NCI-H524 treated with DMSO at 0.1 percent for 48 hours (cell line): ENCODE results near the gene SDC4.
"Not testable (repeated sequence)": the region's sequence is repeated elsewhere in the genome, so short reads cannot be mapped to it uniquely, and the experiment has no call there.

Experiments used
- DNase-seq: peaks from one replicate; lab custom pipeline; 2025; lab: John Stamatoyannopoulos, UW

The SDC4 gene

GRCh38 chr20:45363611-45364492, 15.6 kb upstream of the SDC4 start:
- DNase-seq = no peak

GRCh38 chr20:45362804-45363610, 14.8 kb upstream of the SDC4 start, which contains the start of gene SYS1:
Gene SYS1, plus strand, starts transcription at chr20:45363156. Its CDS starts 376 bp downstream, at chr20:45363532.
- peak; percentile 95 for DNase-seq

GRCh38 chr20:45361793-45362192, 13.6 kb upstream of the SDC4 start:
- DNase-seq = no peak

GRCh38 chr20:45359406-45360148, 11.4 kb upstream of the SDC4 start:
- no peak for DNase-seq

- DNase-seq = no peak
Observed at GRCh38 chr20:45359069-45359405, 10.8 kb upstream of the SDC4 start.

- no peak for DNase-seq
Observed at GRCh38 chr20:45358282-45359068, 10.3 kb upstream of the SDC4 start.

- DNase-seq = no peak
Observed at GRCh38 chr20:45355209-45356084, 7.2 kb upstream of the SDC4 start.

GRCh38 chr20:45354423-45355208, 6.4 kb upstream of the SDC4 start:
- no peak for DNase-seq

GRCh38 chr20:45353746-45354145, 5.5 kb upstream of the SDC4 start:
- no peak for DNase-seq

GRCh38 chr20:45352729-45353128, 4.5 kb upstream of the SDC4 start:
- DNase-seq = no peak

- not testable (repeated sequence) for DNase-seq
Observed at GRCh38 chr20:45350795-45351194, 2.6 kb upstream of the SDC4 start.

- no peak for DNase-seq
Observed at GRCh38 chr20:45350217-45350616, 2.0 kb upstream of the SDC4 start.

GRCh38 chr20:45347297-45347935, 808 bp downstream of the SDC4 start:
- no peak for DNase-seq

- no peak for DNase-seq
Observed at GRCh38 chr20:45346851-45347250, 1.4 kb downstream of the SDC4 start.

- DNase-seq = no peak
Observed at GRCh38 chr20:45346291-45346718, 1.9 kb downstream of the SDC4 start.

GRCh38 chr20:45345104-45345936, 2.9 kb downstream of the SDC4 start:
- no peak for DNase-seq

GRCh38 chr20:45344168-45344860, 3.9 kb downstream of the SDC4 start:
- DNase-seq = no peak
